Heart left ventricle (tissue), 16 donors: ENCODE results near the gene ZSCAN10. TPM values are rescaled to one million over a fixed set of nuclear protein-coding genes. Genes with fewer than 3 reads are reported as not detected.

Experiments
- ATAC-seq, 4 donors: fragments of 200-7000 bp; cut with Tn5 transposase; one replicate each; pipeline ENCODE4 v1.9.1; 2020 to 2022; ENCODE audit warnings: moderate library complexity in 4 of 4, mild to moderate bottlenecking in 3 of 4, moderate number of reproducible peaks in 1 of 4
- DNase-seq, 5 donors: peaks; one replicate each; pipeline ENCODE4 v3.0.0-alpha.2; 2020
- H3K27ac ChIP-seq, 12 donors: fragments of 200-600 bp; sonication (generic) in 4 of 12; one replicate each; pipeline versions ENCODE4 v1.5.0 to v1.8.0; 2016 to 2022; ENCODE audit warnings: mild to moderate bottlenecking in 2 of 12
- H3K27me3 ChIP-seq, 9 donors: fragments of 200-600 bp; sonication (generic) in 2 of 9; one replicate each; pipeline versions ENCODE4 v1.5.1 to v1.8.0; 2016 to 2022; ENCODE audit warnings: mild to moderate bottlenecking in 3 of 9
- H3K36me3 ChIP-seq, 9 donors: fragments of 200-600 bp; sonication (generic) in 2 of 9; one replicate each; pipeline versions ENCODE4 v1.5.0 to v1.8.0; 2018 to 2022; ENCODE audit warnings: mild to moderate bottlenecking in 2 of 9
- H3K4me1 ChIP-seq, 12 donors: fragments of 200-600 bp; sonication (generic) in 4 of 12; one replicate each; pipeline versions ENCODE4 v1.5.0 to v1.8.0; 2016 to 2022; ENCODE audit warnings: mild to moderate bottlenecking in 3 of 12
- H3K4me3 ChIP-seq, 12 donors: fragments of 200-600 bp; sonication (generic) in 4 of 12; one replicate each; pipeline versions ENCODE4 v1.5.0 to v1.8.0; 2017 to 2022; ENCODE audit warnings: mild to moderate bottlenecking in 9 of 12, moderate library complexity in 4 of 12
- H3K9me3 ChIP-seq, 12 donors: fragments of 200-600 bp; sonication (generic) in 4 of 12; one replicate each; pipeline versions ENCODE4 v1.5.0 to v1.8.0; 2016 to 2022; ENCODE audit warnings: mild to moderate bottlenecking in 1 of 12
- CTCF ChIP-seq, 12 donors: fragments of 200-600 bp; sonication (generic) in 4 of 12; IDR thresholded peaks; one replicate each; pipeline versions ENCODE4 v1.5.0 to v1.8.0; 2018 to 2022; ENCODE audit warnings: antibody characterized with exemption in 12 of 12, mild to moderate bottlenecking in 5 of 12
- POLR2A ChIP-seq, 2 donors: fragments of 450-650 bp; IDR thresholded peaks; one replicate each; pipeline ENCODE4 v1.6.1; 2017; ENCODE audit warnings: antibody characterized with exemption in 2 of 2, mild to moderate bottlenecking in 2 of 2, moderate library complexity in 2 of 2
- WGBS, 4 donors: extraction: QIAGEN DNeasy Blood & Tissue Kit in 2 of 4; methylation state at CpG; one replicate each; pipeline versions ENCODE4 v1.1.5 to v1.1.7; 2013 to 2018; 5-methylcytosine and 5-hydroxymethylcytosine counted together
- intact Hi-C, 10 donors: fragments of 100-400 bp; cut with DNase I; formaldehyde crosslinking; loops; one replicate each; pipeline versions ENCODE4 v1.11.1 to v1.14.2; 2022
- polyA plus RNA-seq, 2 donors: library from polyadenylated mRNA; stranded (reverse); fragments of 200-250 nt; gene quantifications; one replicate each; pipeline ENCODE4 v1.2.3, GENCODE V29; 2013
- total RNA-seq, 9 donors: library from RNA; depleted of rRNA in 2 of 9; stranded (reverse); fragments of >200 nt in 2 of 9; fragmentation: NEBNext Ultra II Directional in 3 of 9; extraction: Animal tissue kit (Norgen Biotek cat#: 25700) in 3 of 9; gene quantifications; one replicate each; pipeline versions ENCODE4 v1.1.0 to v1.2.4, GENCODE V29; 2016 to 2023
- donor health status: ischemic (EF 13 %, LVEDD 7.1; RV severe dilation, severe dysfunction).
- donor health status: healthy with polysubstance abuse.
- donor health status: DM: no; HTN: yes; CAD: no.
- donor health status: DM: no; HTN: no; CAD: no.
- donor health status: ischemic (EF 25% LVEDD 6.9; RV normal size, moderate dysfunction).
- donor health status: ischemic (EF 25% LVEDD 5.7; RV mildly dilated, moderate dysfunction).
- donor health status: healthy.
- donor health status: DM: yes; HTN: yes; CAD: no.
- donor health status: ischemic (EF 35%, LVEDD 5.7; RV mildly dilated, moderate dysfunction).
- donor health status: nonischemic (EF 11% LVEDD 7.7; RV severe dilation, severe dysfunction).
- donor health status: DM: yes; HTN: yes; CAD: no.
- donor health status: PGD.
- donor health status: ischemic (EF 29% LVEDD 5.4; RV normal size, mild dysfunction).
- donor health status: nonischemic (EF 23%, LVEDD 6.1; RV moderate dilation, normal function).

ZSCAN10 gene
- total and polyA plus RNA-seq, 11 donors = not detected

DNA sequence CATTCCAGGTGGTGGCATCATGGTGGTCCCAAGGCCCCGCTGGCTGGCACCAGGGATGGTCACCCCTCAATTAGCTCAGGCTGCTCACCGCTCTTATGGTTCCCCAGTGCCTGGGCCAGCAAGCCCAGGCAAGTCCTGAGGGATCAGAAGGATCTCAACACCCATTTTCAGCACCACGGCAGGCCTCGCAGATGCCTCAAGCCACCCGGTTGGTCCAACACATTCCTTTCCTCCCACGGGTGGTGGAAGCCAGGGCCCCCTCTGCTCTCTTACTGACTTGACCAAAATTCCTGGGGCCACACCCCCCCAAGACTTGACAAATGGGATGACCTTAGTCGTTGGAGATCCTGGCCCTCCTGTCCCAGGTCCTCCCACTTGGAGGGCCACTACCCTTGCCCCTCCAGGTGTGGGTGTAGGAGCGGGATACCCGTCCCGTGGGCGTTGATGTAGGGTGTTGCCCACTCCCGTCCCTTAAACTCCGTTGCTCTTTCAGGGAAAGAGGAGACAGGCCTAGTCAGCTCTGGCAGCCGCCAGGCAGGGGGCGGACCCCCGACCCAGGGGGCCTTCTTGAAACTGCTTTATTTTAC lies 19.2 kb upstream of the ZSCAN10 start:
- Histone ChIP-seq H3K4me3 (no peak overlapping the region), H3K36me3 (peaks cover 0 to 58% (median 51%) of the 10 kb centered on the region in 9 donors), H3K27me3 (no peaks in the 10 kb centered on the region), H3K4me1 (peaks cover 0 to 27% (median 14%) of the 10 kb centered on the region in 12 donors), H3K9me3 (no peaks in the 10 kb centered on the region), H3K27ac (no peak overlapping the region)
- ATAC-seq (no peak), DNase-seq (no peak)
- intact Hi-C loops = no loop called here
- WGBS, 4 donors = 86 to 91% (median 89%) methylated on average over 13 to 16 of the region's 16 CpGs
- TF ChIP-seq CTCF (IDR thresholded peaks at IDR 0.05) (no peak), POLR2A (IDR thresholded peaks at IDR 0.05) (no peak)

DNA sequence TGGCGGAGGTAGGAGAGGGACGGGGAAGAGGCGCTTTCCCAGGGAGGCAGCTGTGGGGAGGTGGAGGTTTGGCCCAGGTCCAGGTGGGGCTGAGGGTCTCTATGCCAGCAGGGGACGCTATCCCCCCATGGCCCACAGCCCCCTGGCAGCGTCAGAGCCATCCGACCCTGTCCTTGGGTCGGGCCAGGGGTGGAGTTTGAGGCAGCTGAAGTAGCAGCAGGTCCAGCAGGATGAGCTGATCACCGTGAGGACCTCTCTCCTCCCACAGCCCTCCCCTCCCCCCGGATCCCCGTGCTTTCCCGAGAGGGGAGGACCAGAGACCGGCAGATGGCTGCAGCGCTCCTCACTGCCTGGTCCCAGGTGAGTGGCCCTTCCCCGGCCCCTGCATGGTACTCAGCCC lies 16.5 kb upstream of the ZSCAN10 start:
- intact Hi-C loops = no loop called here
- ATAC-seq (no peak), DNase-seq (no peak)
- 60 to 80% (median 72%) methylated on average over 8 to 14 of the region's 14 CpGs for WGBS, 4 donors
- Histone ChIP-seq H3K36me3 (peaks cover 0 to 56% (median 51%) of the 10 kb centered on the region in 9 donors), H3K4me1 (peaks cover 0 to 35% (median 24%) of the 10 kb centered on the region in 12 donors), H3K27me3 (peaks cover 0 to 3% (median 0%) of the 10 kb centered on the region in 9 donors), H3K27ac (no peak overlapping the region), H3K9me3 (no peaks in the 10 kb centered on the region), H3K4me3 (no peak overlapping the region)
- TF ChIP-seq CTCF (IDR thresholded peaks at IDR 0.05) (peak in 1 of 12 donors; percentile 5), POLR2A (IDR thresholded peaks at IDR 0.05) (no peak)

DNA sequence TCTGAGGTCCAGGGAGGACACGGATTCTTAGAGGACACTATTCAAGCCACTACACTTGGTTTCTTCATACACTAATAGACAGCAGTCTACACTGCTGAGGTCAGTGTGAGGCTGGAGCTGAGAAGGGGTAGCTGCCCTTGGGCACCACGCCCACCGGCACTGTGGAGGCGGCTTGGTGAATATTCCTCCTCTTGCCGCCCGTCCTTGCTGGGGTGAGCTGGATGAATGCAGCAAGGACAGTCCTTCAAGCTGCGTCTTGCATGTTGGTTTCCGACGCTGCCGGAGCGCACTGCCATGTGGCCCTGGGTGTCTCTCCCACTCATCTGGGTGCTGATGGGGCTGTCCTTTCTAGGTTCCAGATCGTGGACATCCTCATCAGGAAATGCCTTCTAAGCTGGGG lies 15.9 kb upstream of the ZSCAN10 start:
- H3K36me3 ChIP-seq = peaks cover 0 to 51% (median 46%) of the 10 kb centered on the region in 9 donors
- no peak overlapping the region for H3K4me3 ChIP-seq
- TF ChIP-seq CTCF (IDR thresholded peaks at IDR 0.05) (no peak), POLR2A (IDR thresholded peaks at IDR 0.05) (no peak)
- H3K27ac ChIP-seq = no peak overlapping the region
- intact Hi-C loops = no loop called here
- H3K4me1 ChIP-seq = peaks cover 0 to 35% (median 24%) of the 10 kb centered on the region in 12 donors
- WGBS, 4 donors = 89 to 98% (median 91%) methylated on average over 10 to 12 of the region's 12 CpGs
- DNase-seq (no peak), ATAC-seq (no peak)
- peaks cover 0 to 3% (median 0%) of the 10 kb centered on the region in 9 donors for H3K27me3 ChIP-seq
- no peaks in the 10 kb centered on the region for H3K9me3 ChIP-seq

DNA sequence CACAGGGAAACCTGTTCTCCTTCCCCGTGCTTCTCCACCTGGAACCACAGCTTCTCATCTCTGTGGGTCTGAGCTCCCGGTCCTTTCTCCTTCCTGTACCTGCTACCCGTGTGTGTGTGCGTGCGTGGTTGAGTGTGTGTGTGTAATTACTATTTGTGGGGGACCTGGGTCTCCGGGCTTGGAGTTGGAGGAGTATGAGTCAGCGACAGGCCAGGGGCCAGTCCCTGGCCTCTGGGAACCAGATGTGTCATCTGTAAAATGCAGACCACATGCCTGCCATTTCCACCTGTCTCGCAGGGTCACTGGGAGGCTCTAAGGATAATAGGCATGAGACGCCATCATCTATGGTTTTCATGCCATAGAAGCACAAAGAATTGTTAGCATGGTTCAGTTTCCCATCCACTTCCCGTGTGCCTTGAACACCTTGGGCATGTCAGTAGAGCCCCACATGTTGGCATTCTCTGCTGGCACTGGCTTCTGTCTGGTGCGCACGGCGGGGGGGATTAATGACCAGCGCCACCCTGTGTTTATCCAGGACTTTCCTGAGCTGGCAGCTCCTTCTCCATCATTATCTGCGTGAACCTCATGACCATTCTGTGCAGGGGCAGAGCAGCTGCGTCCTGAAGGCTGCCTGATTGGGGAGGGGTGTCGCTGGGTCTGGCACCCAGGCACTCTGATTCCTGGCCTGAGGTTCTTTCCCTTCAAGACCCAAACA lies 14.8 kb upstream of the ZSCAN10 start:
- TF ChIP-seq POLR2A (IDR thresholded peaks at IDR 0.05) (no peak), CTCF (IDR thresholded peaks at IDR 0.05) (no peak)
- peak overlapping the region in 3 of 12 donors; percentile 85 to 89 (median 86) for H3K27ac ChIP-seq
- H3K4me3 ChIP-seq = peak overlapping the region in 10 of 12 donors; percentile 63 to 97 (median 86)
- peaks cover 0 to 35% (median 24%) of the 10 kb centered on the region in 12 donors for H3K4me1 ChIP-seq
- peaks cover 0 to 3% (median 0%) of the 10 kb centered on the region in 9 donors for H3K27me3 ChIP-seq
- WGBS, 4 donors = 57 to 64% (median 60%) methylated on average over 14 to 17 of the region's 17 CpGs
- intact Hi-C loops = loop anchor here in 1 of 10 donors (5.0 kb wide), 1 partner anchor 57 kb away; no protein-coding TSS in a partner anchor
- no peak for ATAC-seq
- DNase-seq = no peak
- no peaks in the 10 kb centered on the region for H3K9me3 ChIP-seq
- H3K36me3 ChIP-seq = peaks cover 0 to 43% (median 36%) of the 10 kb centered on the region in 9 donors
